HG02938 (cell line): ENCODE measurements around the gene TNFSF15.
A peak's percentile ranks its signal among the peaks of the same experiment; 100 is the strongest.
"Not testable (repeated sequence)": the region's sequence is repeated elsewhere in the genome, so short reads cannot be mapped to it uniquely, and the experiment has no call there.

ENCODE experiments used
- ATAC-seq: cut with Tn5 transposase; IDR thresholded peaks from one replicate; pipeline ENCODE4 v1.9.1; 2021; ENCODE audit warnings: mild to moderate bottlenecking, moderate library complexity; ENCODE audit not compliant: unreplicated experiment

TNFSF15 gene

GRCh38 chr9:114757395-114757794 lies 48.4 kb downstream of the TNFSF15 start:
- ATAC-seq, result no peak

GRCh38 chr9:114756920-114757319 lies 48.9 kb downstream of the TNFSF15 start:
- no peak for ATAC-seq

- ATAC-seq, result peak; percentile 78
Measured at GRCh38 chr9:114754581-114754980, 51.3 kb downstream of the TNFSF15 start.

- ATAC-seq, result no peak
Measured at GRCh38 chr9:114746591-114747346, 59.1 kb downstream of the TNFSF15 start.

- no peak for ATAC-seq
Measured at GRCh38 chr9:114745879-114746550, 59.8 kb downstream of the TNFSF15 start.

- no peak for ATAC-seq
Measured at GRCh38 chr9:114745108-114745848, 60.6 kb downstream of the TNFSF15 start.

- ATAC-seq, result no peak
Measured at GRCh38 chr9:114743446-114743845, 62.4 kb downstream of the TNFSF15 start.

GRCh38 chr9:114742947-114743346 lies 62.9 kb downstream of the TNFSF15 start:
- ATAC-seq, result no peak

GRCh38 chr9:114741521-114741920 lies 64.3 kb downstream of the TNFSF15 start:
- ATAC-seq, result not testable (repeated sequence)

- ATAC-seq, result no peak
Measured at GRCh38 chr9:114738581-114739316, 67.1 kb downstream of the TNFSF15 start.

GRCh38 chr9:114737847-114738246 lies 68.0 kb downstream of the TNFSF15 start:
- no peak for ATAC-seq

- no peak for ATAC-seq
Measured at GRCh38 chr9:114737118-114737517, 68.7 kb downstream of the TNFSF15 start.

GRCh38 chr9:114735704-114736103 lies 70.1 kb downstream of the TNFSF15 start:
- no peak for ATAC-seq

GRCh38 chr9:114735139-114735538 lies 70.7 kb downstream of the TNFSF15 start:
- not testable (repeated sequence) for ATAC-seq
